GM11168 (cell line): ENCODE results near the gene HPS5.
"Not testable (repeated sequence)": the region's sequence is repeated elsewhere in the genome, so short reads cannot be mapped to it uniquely, and the experiment has no call there.

ENCODE experiments used
- in situ Hi-C: fragments of 300-500 bp; cut with MboI; formaldehyde crosslinking; loops from one replicate; pipeline ENCODE4 v1.12.0; 2022; ENCODE audit warnings: low sequenced_read_pairs; ENCODE audit not compliant: unreplicated experiment

HPS5 gene

DNA sequence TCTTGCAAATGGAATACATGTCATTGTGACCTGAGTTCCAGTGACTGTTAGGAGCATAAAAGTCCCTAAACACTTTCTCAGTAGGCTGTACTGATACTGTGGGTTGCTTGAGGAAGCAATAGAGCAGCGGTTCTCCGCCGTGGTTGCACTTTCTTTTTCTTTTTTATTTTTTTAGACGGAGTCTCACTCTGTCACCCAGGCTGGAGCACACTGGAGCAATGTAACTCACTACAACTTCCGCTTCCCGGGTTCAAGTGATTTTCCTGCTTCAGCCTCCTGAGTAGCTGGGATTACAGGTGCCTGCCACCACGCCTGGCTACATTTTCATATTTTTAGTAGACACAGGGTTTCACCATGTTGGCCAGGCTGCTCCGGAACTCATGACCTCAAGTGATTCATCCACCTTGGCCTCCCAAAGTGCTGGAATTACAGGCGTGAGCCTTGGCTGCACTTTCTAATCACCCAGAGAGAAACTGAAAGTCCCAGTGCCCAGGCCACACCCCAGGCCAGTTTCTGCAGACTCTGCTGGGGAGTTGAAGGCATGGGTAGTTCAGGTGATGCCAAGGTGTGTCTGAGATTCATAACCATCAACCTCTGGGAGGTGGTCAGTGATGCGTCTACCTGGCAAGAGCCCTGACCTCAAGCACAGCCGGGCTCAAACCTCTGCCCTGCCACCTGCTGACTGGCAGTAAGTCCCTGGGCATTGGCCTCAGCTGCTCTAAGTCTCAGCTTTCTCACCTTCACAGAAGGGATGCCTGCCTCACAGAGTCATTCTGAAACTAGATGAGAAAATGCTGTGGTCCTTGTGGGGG, 75.4 kb downstream of the HPS5 start:
- in situ Hi-C loops: not testable (repeated sequence)

DNA sequence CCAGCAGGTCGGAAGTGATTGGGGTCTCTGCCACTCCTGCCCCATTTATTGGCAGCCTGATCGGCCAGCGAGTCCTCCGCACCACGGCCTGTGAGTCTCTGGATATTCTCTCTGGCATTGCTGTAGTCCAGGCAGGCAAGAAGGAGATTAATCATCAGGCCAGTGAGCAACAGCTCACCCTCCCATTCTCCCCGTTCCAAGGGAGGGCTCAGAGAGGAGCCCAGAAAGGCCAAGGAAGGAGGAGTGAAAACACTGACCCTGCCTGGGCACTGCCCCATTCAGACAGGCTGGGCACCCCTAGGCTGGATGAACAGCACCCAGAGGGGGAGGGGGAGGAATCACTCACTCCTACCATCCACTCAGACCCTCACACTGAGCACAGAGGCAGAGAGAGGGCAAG, 76.5 kb downstream of the HPS5 start:
- in situ Hi-C loops: no loop called here

DNA sequence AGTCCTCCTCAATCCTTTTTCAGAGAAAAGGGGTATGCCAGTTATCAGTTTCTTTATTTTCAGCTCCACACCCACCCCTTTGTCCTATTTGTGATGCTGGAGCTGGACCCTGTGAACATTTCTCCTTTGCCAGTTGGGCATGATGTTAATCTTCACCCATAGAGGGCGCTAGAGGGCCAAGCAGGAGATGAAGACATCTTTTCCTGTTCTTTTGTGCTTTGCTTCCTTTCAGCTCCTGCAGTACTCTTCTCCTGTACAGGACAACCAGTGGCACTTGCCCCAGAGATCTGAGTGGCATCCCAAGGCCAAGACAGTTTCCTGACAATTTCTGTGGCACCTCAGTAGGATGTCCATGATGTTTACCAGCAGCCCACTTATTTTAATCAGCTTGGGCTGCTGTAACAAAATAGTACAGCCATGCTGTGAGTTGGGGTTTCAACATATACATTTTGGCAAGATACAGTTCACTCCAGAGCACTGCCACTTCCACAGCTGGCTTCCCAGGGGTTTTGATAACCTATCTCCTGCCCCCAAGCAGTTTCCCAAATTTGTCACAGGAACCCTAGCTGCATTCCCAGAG, 78.1 kb downstream of the HPS5 start:
- in situ Hi-C loops: no loop called here

DNA sequence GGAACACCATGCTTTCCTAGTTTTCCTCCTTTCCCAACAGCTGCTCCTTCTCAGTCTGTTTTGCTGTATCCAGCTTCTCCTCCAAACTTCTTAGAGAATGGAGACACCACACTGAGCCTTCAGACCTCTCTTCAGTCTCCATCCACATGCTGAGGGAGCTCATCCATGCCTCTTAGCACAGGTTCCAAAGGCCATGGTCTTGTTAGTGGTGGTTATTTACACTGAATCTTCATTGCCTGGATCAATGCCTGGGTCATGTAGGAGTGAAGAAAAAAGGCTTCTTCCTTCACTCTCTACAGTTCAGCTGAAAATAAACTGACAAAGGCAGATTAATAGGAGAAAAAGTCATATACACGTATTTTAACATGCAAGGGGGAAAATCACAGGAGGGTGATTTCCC, 82.3 kb downstream of the HPS5 start:
- in situ Hi-C loops: no loop called here

DNA sequence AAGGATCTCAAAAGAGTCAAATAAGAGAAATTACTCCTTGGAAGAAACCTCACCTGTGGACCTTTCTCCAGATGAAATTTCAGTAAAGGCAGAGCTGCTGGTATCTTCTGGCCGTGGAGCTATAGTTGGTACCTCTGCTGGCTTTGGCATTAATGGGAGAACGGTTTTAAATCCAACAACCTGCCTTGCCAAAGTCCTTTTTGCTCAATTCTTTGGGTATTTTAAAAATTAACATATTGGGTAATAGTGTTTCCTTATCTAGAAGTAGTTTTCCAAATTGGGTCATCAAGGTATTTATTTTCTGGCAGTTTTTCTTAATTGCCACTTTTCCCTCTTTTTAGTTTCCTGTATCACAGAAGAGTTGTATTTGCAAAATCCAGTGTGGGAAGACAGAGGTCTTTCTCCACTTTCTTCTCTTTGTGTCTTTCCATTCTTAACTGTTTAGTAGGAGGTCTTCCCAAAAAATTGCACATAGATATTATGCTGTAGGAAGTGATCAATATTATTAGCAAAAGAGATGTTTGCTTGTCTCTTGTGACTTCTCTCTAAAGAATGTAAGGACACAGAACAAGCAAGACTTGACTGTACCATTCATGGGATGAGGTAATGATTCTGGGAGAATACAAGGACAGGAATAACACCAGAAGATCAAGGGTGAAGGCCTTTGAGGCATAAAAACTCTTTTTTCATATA, 85.1 kb downstream of the HPS5 start, which contains the start of gene SAA4:
Gene SAA4 (minus strand): TSS at position 139 of the 693 bp plus-strand sequence. CDS start 876 bp downstream, outside the sequence.
- in situ Hi-C loops: no loop called here

DNA sequence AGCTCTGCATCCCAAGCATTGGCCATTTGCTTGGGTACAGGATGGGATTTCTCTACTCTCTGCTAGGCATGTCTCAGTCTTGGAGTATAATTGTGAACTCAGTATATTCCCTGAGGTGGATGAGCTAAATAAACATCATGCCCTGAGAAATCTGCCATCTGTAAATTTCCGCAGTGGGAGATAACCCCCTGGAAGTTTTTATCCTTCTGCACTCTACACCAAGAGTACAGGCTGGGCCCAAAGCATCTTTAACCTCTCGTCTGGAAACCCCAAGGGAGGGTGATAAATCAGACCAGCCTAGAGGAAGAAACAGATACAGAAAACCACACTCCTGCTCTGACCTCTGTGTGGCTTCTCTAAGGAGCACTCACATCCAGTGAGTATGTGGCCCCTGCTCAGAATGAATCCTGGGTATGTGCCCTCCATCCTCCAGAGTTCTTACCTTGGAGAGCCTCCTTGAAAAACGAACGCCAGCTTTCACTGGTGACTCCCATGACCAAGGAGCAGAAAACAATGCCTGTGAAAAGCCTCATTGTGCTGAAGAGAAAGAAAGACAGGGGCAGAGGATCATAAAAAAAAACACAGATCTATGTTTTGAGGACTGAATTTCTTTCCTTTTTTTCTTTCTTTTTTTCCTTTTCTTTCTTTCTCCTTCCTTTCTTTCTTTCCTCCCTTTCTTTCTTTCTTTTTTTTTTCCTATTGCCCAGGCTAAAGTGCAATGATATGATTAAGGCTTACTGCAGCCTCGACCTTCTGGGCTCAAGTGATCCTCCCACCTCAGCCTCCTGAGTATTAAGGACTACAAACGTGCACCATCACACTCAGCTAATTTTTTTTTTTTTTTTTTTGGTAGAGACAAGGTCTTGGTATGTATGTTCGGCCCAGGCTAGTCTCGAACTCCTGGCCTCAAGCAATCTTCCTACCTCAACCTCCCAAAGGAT, 86.3 kb downstream of the HPS5 start:
- in situ Hi-C loops: no loop called here

DNA sequence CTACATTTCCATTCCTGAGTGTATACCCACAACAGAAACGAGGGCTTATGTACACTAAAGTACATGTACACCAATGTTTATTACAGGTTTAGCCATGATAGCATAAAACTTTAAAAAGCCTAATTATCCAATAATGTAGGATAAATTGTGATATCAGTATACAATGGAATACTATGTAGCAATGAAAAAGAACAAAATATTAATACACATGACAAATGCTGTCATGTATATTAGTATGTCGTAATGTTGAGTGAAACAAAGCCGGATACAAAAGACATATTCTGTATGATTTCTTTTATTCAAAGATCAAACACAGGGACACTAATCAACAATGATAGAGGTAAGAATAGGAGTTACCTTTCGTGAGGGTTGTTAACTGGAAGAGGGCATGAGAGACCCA, 88.0 kb downstream of the HPS5 start:
- in situ Hi-C loops: no loop called here

DNA sequence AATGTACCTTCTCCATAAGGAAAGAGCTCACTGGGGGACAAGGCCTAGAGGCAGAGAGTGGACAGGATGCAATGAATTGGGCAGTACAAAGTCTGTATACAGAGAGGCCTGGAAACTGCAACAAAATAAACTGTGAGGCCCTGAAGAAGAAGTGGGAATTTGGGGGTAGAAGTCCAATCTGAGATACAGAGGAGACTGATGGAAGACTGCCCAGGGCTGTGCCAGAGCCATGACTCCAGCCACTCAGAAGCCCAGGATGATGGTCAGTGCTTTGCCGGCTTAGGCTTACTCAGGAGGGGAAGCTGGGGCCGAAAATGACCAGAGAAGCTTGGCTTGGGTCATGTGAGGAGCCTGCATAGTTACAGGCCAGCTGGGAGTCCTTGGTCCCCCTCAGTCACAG, 91.1 kb downstream of the HPS5 start:
- in situ Hi-C loops: no loop called here

DNA sequence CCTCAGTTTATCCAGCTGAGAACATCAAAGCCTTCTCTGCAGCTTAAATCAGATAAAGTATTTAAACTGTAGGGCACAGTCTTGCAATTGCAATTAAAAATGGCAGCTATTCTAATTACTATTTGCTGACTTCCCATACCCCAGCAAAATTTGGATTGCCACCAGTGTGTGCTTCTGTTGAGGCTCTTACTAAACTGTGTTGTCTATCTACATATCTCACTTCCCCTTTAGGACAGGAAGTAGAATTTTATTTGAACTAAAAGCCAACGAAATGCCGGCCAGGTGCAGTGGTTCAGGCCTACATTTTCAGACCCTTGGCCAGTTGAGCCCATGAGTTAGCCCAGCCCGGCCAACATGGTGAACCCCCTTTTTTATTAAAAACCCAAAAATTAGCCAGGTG, 92.4 kb downstream of the HPS5 start:
- in situ Hi-C loops: no loop called here
